ENCODE results near the gene TTN.

DNA sequence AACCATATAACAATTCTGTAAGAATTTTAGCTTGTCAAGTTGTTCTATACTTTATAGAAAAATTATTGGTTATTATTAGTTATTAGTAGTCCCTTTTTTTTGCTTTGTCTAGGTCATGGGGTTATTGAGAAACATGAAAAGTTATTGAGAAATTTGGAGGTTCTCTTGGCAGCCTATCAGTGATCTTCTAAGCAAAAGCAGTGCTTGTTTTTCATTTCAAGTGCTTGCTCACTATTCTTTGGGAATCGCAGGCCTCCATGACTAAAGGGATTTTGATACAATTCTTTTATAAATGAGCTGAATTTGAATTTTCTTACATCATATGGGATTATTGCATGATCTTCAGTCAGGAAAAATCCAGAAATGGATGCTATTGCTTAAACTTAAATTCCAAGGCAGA, 301.1 kb downstream of the TTN start:
- TF ChIP-seq, protein P1, sequence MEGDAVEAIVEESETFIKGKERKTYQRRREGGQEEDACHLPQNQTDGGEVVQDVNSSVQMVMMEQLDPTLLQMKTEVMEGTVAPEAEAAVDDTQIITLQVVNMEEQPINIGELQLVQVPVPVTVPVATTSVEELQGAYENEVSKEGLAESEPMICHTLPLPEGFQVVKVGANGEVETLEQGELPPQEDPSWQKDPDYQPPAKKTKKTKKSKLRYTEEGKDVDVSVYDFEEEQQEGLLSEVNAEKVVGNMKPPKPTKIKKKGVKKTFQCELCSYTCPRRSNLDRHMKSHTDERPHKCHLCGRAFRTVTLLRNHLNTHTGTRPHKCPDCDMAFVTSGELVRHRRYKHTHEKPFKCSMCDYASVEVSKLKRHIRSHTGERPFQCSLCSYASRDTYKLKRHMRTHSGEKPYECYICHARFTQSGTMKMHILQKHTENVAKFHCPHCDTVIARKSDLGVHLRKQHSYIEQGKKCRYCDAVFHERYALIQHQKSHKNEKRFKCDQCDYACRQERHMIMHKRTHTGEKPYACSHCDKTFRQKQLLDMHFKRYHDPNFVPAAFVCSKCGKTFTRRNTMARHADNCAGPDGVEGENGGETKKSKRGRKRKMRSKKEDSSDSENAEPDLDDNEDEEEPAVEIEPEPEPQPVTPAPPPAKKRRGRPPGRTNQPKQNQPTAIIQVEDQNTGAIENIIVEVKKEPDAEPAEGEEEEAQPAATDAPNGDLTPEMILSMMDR (conservative IDR thresholded peaks at IDR 0.05; ENCODE audit: low read depth in 2 of 2), result no peak
- TF ChIP-seq, protein P2, sequence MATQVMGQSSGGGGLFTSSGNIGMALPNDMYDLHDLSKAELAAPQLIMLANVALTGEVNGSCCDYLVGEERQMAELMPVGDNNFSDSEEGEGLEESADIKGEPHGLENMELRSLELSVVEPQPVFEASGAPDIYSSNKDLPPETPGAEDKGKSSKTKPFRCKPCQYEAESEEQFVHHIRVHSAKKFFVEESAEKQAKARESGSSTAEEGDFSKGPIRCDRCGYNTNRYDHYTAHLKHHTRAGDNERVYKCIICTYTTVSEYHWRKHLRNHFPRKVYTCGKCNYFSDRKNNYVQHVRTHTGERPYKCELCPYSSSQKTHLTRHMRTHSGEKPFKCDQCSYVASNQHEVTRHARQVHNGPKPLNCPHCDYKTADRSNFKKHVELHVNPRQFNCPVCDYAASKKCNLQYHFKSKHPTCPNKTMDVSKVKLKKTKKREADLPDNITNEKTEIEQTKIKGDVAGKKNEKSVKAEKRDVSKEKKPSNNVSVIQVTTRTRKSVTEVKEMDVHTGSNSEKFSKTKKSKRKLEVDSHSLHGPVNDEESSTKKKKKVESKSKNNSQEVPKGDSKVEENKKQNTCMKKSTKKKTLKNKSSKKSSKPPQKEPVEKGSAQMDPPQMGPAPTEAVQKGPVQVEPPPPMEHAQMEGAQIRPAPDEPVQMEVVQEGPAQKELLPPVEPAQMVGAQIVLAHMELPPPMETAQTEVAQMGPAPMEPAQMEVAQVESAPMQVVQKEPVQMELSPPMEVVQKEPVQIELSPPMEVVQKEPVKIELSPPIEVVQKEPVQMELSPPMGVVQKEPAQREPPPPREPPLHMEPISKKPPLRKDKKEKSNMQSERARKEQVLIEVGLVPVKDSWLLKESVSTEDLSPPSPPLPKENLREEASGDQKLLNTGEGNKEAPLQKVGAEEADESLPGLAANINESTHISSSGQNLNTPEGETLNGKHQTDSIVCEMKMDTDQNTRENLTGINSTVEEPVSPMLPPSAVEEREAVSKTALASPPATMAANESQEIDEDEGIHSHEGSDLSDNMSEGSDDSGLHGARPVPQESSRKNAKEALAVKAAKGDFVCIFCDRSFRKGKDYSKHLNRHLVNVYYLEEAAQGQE (IDR thresholded peaks at IDR 0.05; ENCODE audit: unreplicated experiment), result no peak
- TF ChIP-seq CREB1 (CRISPR knock-in tag; IDR thresholded peaks at IDR 0.05; ENCODE audit: low read depth) (no peak), EZH2 (IDR thresholded peaks at IDR 0.05; ENCODE audit: low read depth, unreplicated experiment) (no peak)
